Upper lobe of left lung (tissue), 6 donors: Measurements from ENCODE around the gene NPPB. TPM values are rescaled to one million over a fixed set of nuclear protein-coding genes. Genes with fewer than 3 reads are reported as not detected.

Source experiments
- ATAC-seq, 2 donors: fragments of 200-7000 bp; cut with Tn5 transposase; one replicate each; pipeline ENCODE4 v1.9.1; 2022; ENCODE audit warnings: mild to moderate bottlenecking in 2 of 2, moderate library complexity in 2 of 2; ENCODE audit not compliant: low FRiP score in 2 of 2
- DNase-seq, 2 donors: peaks; one replicate each; pipeline ENCODE4 v3.0.0-alpha.2; 2019 to 2020
- H3K27ac ChIP-seq, 4 donors: fragments of 200-600 bp; sonication (generic); one replicate each; pipeline ENCODE4 v1.5.1; 2016 to 2019
- H3K27me3 ChIP-seq, 4 donors: fragments of 200-600 bp; sonication (generic); one replicate each; pipeline ENCODE4 v1.5.1; 2017 to 2019
- H3K36me3 ChIP-seq, 4 donors: fragments of 200-600 bp; sonication (generic); one replicate each; pipeline ENCODE4 v1.5.1; 2016 to 2019
- H3K4me1 ChIP-seq, 4 donors: fragments of 200-600 bp; sonication (generic); one replicate each; pipeline ENCODE4 v1.5.1; 2018 to 2019
- H3K4me3 ChIP-seq, 4 donors: fragments of 200-600 bp; sonication (generic); one replicate each; pipeline ENCODE4 v1.5.1; 2017 to 2019; ENCODE audit warnings: mild to moderate bottlenecking in 2 of 4, moderate library complexity in 1 of 4
- H3K9me3 ChIP-seq, 4 donors: fragments of 200-600 bp; sonication (generic); one replicate each; pipeline ENCODE4 v1.5.1; 2018 to 2019
- EP300 ChIP-seq, 4 donors: sonication (generic); formaldehyde crosslinking; IDR thresholded peaks; one replicate each; pipeline ENCODE4 v1.5.1; 2017; ENCODE audit warnings: antibody characterized with exemption in 4 of 4, control low read depth in 2 of 4
- POLR2A ChIP-seq, 4 donors: fragments of 450-650 bp; IDR thresholded peaks; one replicate each; pipeline ENCODE4 v1.5.1; 2016 to 2017; ENCODE audit warnings: antibody characterized with exemption in 4 of 4, mild to moderate bottlenecking in 2 of 4
- POLR2AphosphoS5 ChIP-seq, 2 donors: sonication (generic); formaldehyde crosslinking; IDR thresholded peaks; one replicate each; pipeline ENCODE4 v1.5.1; 2017; ENCODE audit warnings: antibody characterized with exemption in 2 of 2
- WGBS, 2 donors: methylation state at CpG; one replicate each; pipeline ENCODE4 v1.1.5; 2017 to 2018; 5-methylcytosine and 5-hydroxymethylcytosine counted together
- total RNA-seq, 6 donors: library from RNA; depleted of rRNA in 4 of 6; stranded (reverse); fragments of >200 nt in 4 of 6; gene quantifications; one replicate each; pipeline versions ENCODE4 v1.1.0 to v1.2.1, GENCODE V29; 2016 to 2021
- TF ChIP-seq, protein P1 (sequence below), 6 experiments: fragments of 450-650 bp in 4 of 6; fragments of 200-600 bp in 2 of 6; sonication (generic) in 2 of 6; IDR thresholded peaks; one replicate each; pipeline ENCODE4 v1.5.1; 2016 to 2019; ENCODE audit warnings: antibody characterized with exemption in 6 of 6
- donor health status: DM: no; HTN: no; CAD: no; lungs with moderate emphysema.
- donor health status: DM: no; HTN: yes; CAD: no; lungs with severe emphysema.

The NPPB gene
- total RNA-seq, 6 donors from 2014 or later, result not detected

GRCh38 chr1:11839727-11840705 is 18.7 kb downstream of the NPPB start:
- Histone ChIP-seq H3K4me1 (peaks cover 0 to 8% (median 3%) of the 10 kb centered on the region in 4 donors), H3K36me3 (peaks cover 35 to 99% (median 88%) of the 10 kb centered on the region in 4 donors), H3K9me3 (no peaks in the 10 kb centered on the region), H3K27ac (no peak overlapping the region), H3K27me3 (no peaks in the 10 kb centered on the region), H3K4me3 (no peak overlapping the region)
- 89 to 96% methylated on average over 15 to 20 of the region's 20 CpGs for WGBS, 2 donors
- DNase-seq, result no peak
- no peak for ATAC-seq
- TF ChIP-seq POLR2A (IDR thresholded peaks at IDR 0.05), result no peak
- no peak for TF ChIP-seq POLR2AphosphoS5 (IDR thresholded peaks at IDR 0.05)
- TF ChIP-seq, protein P1, sequence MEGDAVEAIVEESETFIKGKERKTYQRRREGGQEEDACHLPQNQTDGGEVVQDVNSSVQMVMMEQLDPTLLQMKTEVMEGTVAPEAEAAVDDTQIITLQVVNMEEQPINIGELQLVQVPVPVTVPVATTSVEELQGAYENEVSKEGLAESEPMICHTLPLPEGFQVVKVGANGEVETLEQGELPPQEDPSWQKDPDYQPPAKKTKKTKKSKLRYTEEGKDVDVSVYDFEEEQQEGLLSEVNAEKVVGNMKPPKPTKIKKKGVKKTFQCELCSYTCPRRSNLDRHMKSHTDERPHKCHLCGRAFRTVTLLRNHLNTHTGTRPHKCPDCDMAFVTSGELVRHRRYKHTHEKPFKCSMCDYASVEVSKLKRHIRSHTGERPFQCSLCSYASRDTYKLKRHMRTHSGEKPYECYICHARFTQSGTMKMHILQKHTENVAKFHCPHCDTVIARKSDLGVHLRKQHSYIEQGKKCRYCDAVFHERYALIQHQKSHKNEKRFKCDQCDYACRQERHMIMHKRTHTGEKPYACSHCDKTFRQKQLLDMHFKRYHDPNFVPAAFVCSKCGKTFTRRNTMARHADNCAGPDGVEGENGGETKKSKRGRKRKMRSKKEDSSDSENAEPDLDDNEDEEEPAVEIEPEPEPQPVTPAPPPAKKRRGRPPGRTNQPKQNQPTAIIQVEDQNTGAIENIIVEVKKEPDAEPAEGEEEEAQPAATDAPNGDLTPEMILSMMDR (IDR thresholded peaks at IDR 0.05), result no peak
- no peak for TF ChIP-seq EP300 (IDR thresholded peaks at IDR 0.05)

GRCh38 chr1:11838349-11839272 is 20.1 kb downstream of the NPPB start:
- H3K9me3 ChIP-seq, result no peaks in the 10 kb centered on the region
- ATAC-seq (peak; percentile 76 to 86), DNase-seq (peak; percentile 73 to 86)
- H3K27me3 ChIP-seq, result no peaks in the 10 kb centered on the region
- TF ChIP-seq EP300 (IDR thresholded peaks at IDR 0.05) (no peak), POLR2A (IDR thresholded peaks at IDR 0.05) (no peak)
- TF ChIP-seq, protein P1 (IDR thresholded peaks at IDR 0.05), result peak; percentile 86 to 94 (median 92)
- 65 to 69% methylated on average over 37 to 40 of the region's 40 CpGs for WGBS, 2 donors
- peaks cover 34 to 99% (median 91%) of the 10 kb centered on the region in 4 donors for H3K36me3 ChIP-seq
- no peak overlapping the region for H3K4me3 ChIP-seq
- peaks cover 0 to 8% (median 3%) of the 10 kb centered on the region in 4 donors for H3K4me1 ChIP-seq
- no peak overlapping the region for H3K27ac ChIP-seq

DNA sequence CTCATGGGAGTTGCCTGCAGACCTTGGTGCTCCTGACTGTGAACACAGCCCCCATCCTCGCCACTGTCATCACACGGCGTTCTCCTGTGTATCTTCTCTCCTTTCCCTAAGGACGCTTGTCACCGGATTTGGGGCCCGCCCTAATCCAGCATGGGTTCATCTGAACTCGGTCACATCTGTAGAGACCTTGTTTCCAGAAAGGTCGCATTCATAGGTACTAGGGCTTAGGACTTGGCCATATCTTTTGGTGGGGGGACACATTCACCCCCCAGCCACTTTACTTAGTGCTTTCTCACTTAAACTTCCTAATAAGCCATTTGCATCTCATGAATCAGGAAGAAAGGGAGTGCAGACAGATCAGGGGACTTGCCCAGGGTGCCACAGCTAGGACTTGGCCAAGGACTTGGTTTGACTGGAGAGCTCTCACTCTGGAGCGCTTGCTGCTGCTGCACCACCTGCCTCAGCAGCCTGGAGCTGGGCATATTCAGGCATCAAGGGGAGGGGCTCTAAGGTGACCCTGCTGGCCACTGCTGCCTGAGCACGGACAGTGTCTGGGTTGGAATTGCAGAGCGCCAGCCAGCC is 20.9 kb downstream of the NPPB start:
- no peak overlapping the region for H3K27ac ChIP-seq
- peaks cover 0 to 5% (median 3%) of the 10 kb centered on the region in 4 donors for H3K4me1 ChIP-seq
- no peak for DNase-seq
- H3K27me3 ChIP-seq, result no peaks in the 10 kb centered on the region
- peaks cover 37 to 99% (median 92%) of the 10 kb centered on the region in 4 donors for H3K36me3 ChIP-seq
- WGBS, 2 donors, result 88 to 92% methylated on average over 9 to 11 of the region's 11 CpGs
- TF ChIP-seq, protein P1 (IDR thresholded peaks at IDR 0.05), result no peak
- no peak for TF ChIP-seq POLR2AphosphoS5 (IDR thresholded peaks at IDR 0.05)
- TF ChIP-seq POLR2A (IDR thresholded peaks at IDR 0.05), result no peak
- TF ChIP-seq EP300 (IDR thresholded peaks at IDR 0.05), result no peak
- no peak for ATAC-seq
- no peak overlapping the region for H3K4me3 ChIP-seq
- no peaks in the 10 kb centered on the region for H3K9me3 ChIP-seq

DNA sequence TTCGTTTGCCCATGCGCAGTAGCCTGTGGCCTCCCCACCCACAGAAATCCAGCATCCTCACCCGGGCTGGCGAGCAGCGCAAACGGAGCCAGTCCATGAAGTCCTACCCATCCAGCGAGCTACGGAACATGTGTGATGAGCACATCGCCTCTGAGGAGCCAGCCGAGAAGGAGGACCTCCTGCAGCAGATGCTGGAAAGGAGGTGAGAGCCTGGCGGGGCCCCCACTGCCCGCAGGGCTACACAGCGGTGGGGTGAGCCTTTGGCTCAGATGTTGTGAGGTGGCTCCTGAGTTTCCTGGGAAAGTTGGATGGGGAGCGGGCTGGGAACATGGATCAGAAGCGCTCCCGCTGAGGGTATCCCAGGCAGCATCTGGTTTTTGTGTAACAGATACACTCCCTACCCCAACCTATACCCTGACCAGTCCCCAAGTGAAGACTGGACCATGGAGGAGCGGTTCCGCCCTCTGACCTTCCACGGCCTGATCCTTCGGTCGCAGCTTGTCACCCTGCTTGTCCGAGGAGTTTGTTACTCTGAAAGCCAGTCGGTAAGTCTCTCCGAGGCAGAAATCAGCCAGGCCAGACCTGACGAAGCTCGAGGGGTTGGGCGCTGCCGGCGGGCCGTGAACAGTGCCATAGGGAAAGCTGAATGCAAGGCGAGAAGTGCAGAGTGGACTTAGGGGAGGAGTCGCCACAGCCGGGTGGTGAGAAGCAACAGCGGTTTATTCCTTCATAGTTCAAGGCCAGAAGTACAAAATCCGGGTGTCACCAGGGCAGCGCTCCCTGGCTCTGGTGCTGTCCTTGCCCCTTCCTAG is 21.6 kb downstream of the NPPB start:
- no peaks in the 10 kb centered on the region for H3K9me3 ChIP-seq
- WGBS, 2 donors, result 87 to 92% methylated on average over 27 to 35 of the region's 36 CpGs
- no peak overlapping the region for H3K27ac ChIP-seq
- peaks cover 37 to 99% (median 91%) of the 10 kb centered on the region in 4 donors for H3K36me3 ChIP-seq
- H3K4me3 ChIP-seq, result no peak overlapping the region
- TF ChIP-seq, protein P1 (IDR thresholded peaks at IDR 0.05), result no peak
- no peak for TF ChIP-seq POLR2A (IDR thresholded peaks at IDR 0.05)
- TF ChIP-seq POLR2AphosphoS5 (IDR thresholded peaks at IDR 0.05), result no peak
- no peak for TF ChIP-seq EP300 (IDR thresholded peaks at IDR 0.05)
- DNase-seq (peak in 1 of 2 donors; percentile 77), ATAC-seq (no peak)
- H3K4me1 ChIP-seq, result no peaks in the 10 kb centered on the region
- no peaks in the 10 kb centered on the region for H3K27me3 ChIP-seq
